ENCODE data around the gene PFKP.

GRCh38 chr10:3142146-3142875 is 75.0 kb downstream of the PFKP start:
- no peak for TF ChIP-seq CTCF (IDR thresholded peaks at IDR 0.05; ENCODE audit: low read depth, low read length)
- no peak for TF ChIP-seq EZH2phosphoT487 (IDR thresholded peaks at IDR 0.05; ENCODE audit: low read depth)

Measured in OCI-LY3 (cell line).